ENCODE results near the gene PIP5K1C.

PIP5K1C gene

GRCh38 chr19:3690551-3691371, 9.5 kb downstream of the PIP5K1C start:
- DNase-seq (ENCODE audit: low spot score) = no peak
- TF ChIP-seq CTCF (IDR thresholded peaks at IDR 0.05; ENCODE audit: borderline replicate concordance, control extremely low read depth, extremely low read depth, insufficient read depth, missing control alignments) = no peak
- in situ Hi-C loops (cut with MboI; ENCODE audit: low sequenced_read_pairs, unreplicated experiment) = no loop called here

GRCh38 chr19:3687774-3688706, 12.2 kb downstream of the PIP5K1C start:
- TF ChIP-seq CTCF (IDR thresholded peaks at IDR 0.05; ENCODE audit: borderline replicate concordance, control extremely low read depth, extremely low read depth, insufficient read depth, missing control alignments) = no peak

GRCh38 chr19:3687393-3687773, 12.9 kb downstream of the PIP5K1C start:
- no peak for TF ChIP-seq CTCF (IDR thresholded peaks at IDR 0.05; ENCODE audit: borderline replicate concordance, control extremely low read depth, extremely low read depth, insufficient read depth, missing control alignments)
- in situ Hi-C loops (cut with MboI; ENCODE audit: low sequenced_read_pairs, unreplicated experiment) = no loop called here
- DNase-seq (ENCODE audit: low spot score) = no peak

More at GRCh38 chr19:3687774-3688706, 12.2 kb downstream of the PIP5K1C start:
- DNase-seq (ENCODE audit: low spot score) = peak; percentile 74
- in situ Hi-C loops (cut with MboI; ENCODE audit: low sequenced_read_pairs, unreplicated experiment) = no loop called here

GRCh38 chr19:3684817-3685410, 15.4 kb downstream of the PIP5K1C start:
- in situ Hi-C loops (cut with MboI; ENCODE audit: low sequenced_read_pairs, unreplicated experiment) = no loop called here
- DNase-seq (ENCODE audit: low spot score) = no peak
- TF ChIP-seq CTCF (IDR thresholded peaks at IDR 0.05; ENCODE audit: borderline replicate concordance, control extremely low read depth, extremely low read depth, insufficient read depth, missing control alignments) = no peak

- TF ChIP-seq CTCF (IDR thresholded peaks at IDR 0.05; ENCODE audit: borderline replicate concordance, control extremely low read depth, extremely low read depth, insufficient read depth, missing control alignments) = no peak
- DNase-seq (ENCODE audit: low spot score) = peak; percentile 92
- in situ Hi-C loops (cut with MboI; ENCODE audit: low sequenced_read_pairs, unreplicated experiment) = no loop called here
Observed at GRCh38 chr19:3684054-3684816, 16.0 kb downstream of the PIP5K1C start.
